CD8-positive, alpha-beta memory T cell (primary cell): ENCODE data around the gene SNAP25. TPM values are rescaled to one million over a fixed set of nuclear protein-coding genes. Genes with fewer than 3 reads are reported as not detected.
A peak's percentile ranks its signal among the peaks of the same experiment; 100 is the strongest.

Experiments
- CTCF ChIA-PET: fragments of 350-600 bp; sonication (Branson Sonifier 250); formaldehyde crosslinking; loops from one replicate; lab custom pipeline; 2021; ENCODE audit warnings: antibody characterized with exemption; lab: Charles Lee
- POLR2A ChIA-PET: fragments of 350-600 bp; sonication (Branson Sonifier 250); formaldehyde crosslinking; loops from one replicate; lab custom pipeline; 2021; ENCODE audit warnings: antibody characterized with exemption; lab: Charles Lee
- DNase-seq, 5 donors: peaks; one replicate each; pipeline versions ENCODE4 v3.0.0 to v3.0.0-alpha.2; 2020 to 2022; ENCODE audit warnings: mixed read lengths in 1 of 5
- H3K27ac ChIP-seq: one replicate; pipeline ENCODE4 v1.7.0; 2013; ENCODE audit warnings: low read depth, mild to moderate bottlenecking, low read length, moderate library complexity
- H3K27me3 ChIP-seq: 2 replicates; pipeline ENCODE4 v1.7.0; 2013; ENCODE audit warnings: low read length, mild to moderate bottlenecking; ENCODE audit not compliant: insufficient read depth, poor library complexity, severe bottlenecking
- H3K36me3 ChIP-seq: 2 replicates; pipeline ENCODE4 v1.7.0; 2013; ENCODE audit warnings: mild to moderate bottlenecking, low read length, moderate library complexity; ENCODE audit not compliant: insufficient read depth
- H3K4me1 ChIP-seq: 2 replicates; pipeline ENCODE4 v1.7.0; 2013; ENCODE audit warnings: mild to moderate bottlenecking, low read length, moderate library complexity; ENCODE audit not compliant: insufficient read depth
- H3K4me3 ChIP-seq: 2 replicates; pipeline ENCODE4 v1.7.0; 2013; ENCODE audit warnings: mild to moderate bottlenecking, low read length
- H3K9me3 ChIP-seq: 2 replicates; pipeline ENCODE4 v1.7.0; 2013; ENCODE audit warnings: mild to moderate bottlenecking, low read length
- H3K27ac Mint-ChIP-seq, 8 donors: one replicate each; pipeline ENCODE4 v1.8.0; 2020 to 2021; ENCODE audit warnings: mixed read lengths in 8 of 8, mild to moderate bottlenecking in 6 of 8, inconsistent platforms in 3 of 8, moderate library complexity in 3 of 8
- H3K27me3 Mint-ChIP-seq, 2 donors: one replicate each; pipeline ENCODE4 v1.8.0; 2020 to 2021; ENCODE audit warnings: mixed read lengths in 2 of 2, mild to moderate bottlenecking in 1 of 2, moderate library complexity in 1 of 2
- H3K36me3 Mint-ChIP-seq, 3 donors: one replicate each; pipeline ENCODE4 v1.8.0; 2020 to 2021; ENCODE audit warnings: mixed read lengths in 3 of 3, inconsistent platforms in 1 of 3, mild to moderate bottlenecking in 1 of 3
- H3K4me1 Mint-ChIP-seq, 3 donors: one replicate each; pipeline ENCODE4 v1.8.0; 2020 to 2021; ENCODE audit warnings: mixed read lengths in 3 of 3, inconsistent platforms in 1 of 3, mild to moderate bottlenecking in 1 of 3
- H3K4me3 Mint-ChIP-seq, 7 donors: one replicate each; pipeline ENCODE4 v1.8.0; 2020 to 2021; ENCODE audit warnings: mixed read lengths in 7 of 7, mild to moderate bottlenecking in 6 of 7, moderate library complexity in 4 of 7, inconsistent platforms in 2 of 7
- H3K9me3 Mint-ChIP-seq, 5 donors: one replicate each; pipeline ENCODE4 v1.8.0; 2020 to 2022; ENCODE audit warnings: mixed read lengths in 5 of 5, mild to moderate bottlenecking in 3 of 5, moderate library complexity in 2 of 5, inconsistent platforms in 1 of 5
- polyA plus RNA-seq: library from polyadenylated mRNA; unstranded; fragments of 300-500 nt; fragmentation: Illumina TruSeq; gene quantifications from one replicate; pipeline ENCODE4 v1.2.3, GENCODE V29; 2021
- total RNA-seq, 2 experiments: library from RNA; stranded (reverse); gene quantifications; one replicate each; pipeline ENCODE4 v1.2.3, GENCODE V29; 2021

SNAP25 gene
- total and polyA plus RNA-seq, 3 experiments from 2014 or later = 0.13 TPM; not detected in 2

- Histone ChIP-seq H3K9me3 (no peaks in the 10 kb centered on the region), H3K36me3 (no peaks in the 10 kb centered on the region), H3K27me3 (no peaks in the 10 kb centered on the region), H3K27ac (no peak overlapping the region), H3K4me3 (no peak overlapping the region), H3K4me1 (no peaks in the 10 kb centered on the region)
- Mint-ChIP-seq H3K4me1 (no peaks in the 10 kb centered on the region), H3K27me3 (peaks cover 13 to 19% of the 10 kb centered on the region in 2 donors), H3K4me3 (no peak overlapping the region), H3K9me3 (no peaks in the 10 kb centered on the region), H3K27ac (no peak overlapping the region), H3K36me3 (no peaks in the 10 kb centered on the region)
- CTCF ChIA-PET = no interaction called here
- no peak for DNase-seq
- POLR2A ChIA-PET = no interaction called here
Measured at GRCh38 chr20:10339609-10340008, 121.0 kb downstream of the SNAP25 start.

DNA sequence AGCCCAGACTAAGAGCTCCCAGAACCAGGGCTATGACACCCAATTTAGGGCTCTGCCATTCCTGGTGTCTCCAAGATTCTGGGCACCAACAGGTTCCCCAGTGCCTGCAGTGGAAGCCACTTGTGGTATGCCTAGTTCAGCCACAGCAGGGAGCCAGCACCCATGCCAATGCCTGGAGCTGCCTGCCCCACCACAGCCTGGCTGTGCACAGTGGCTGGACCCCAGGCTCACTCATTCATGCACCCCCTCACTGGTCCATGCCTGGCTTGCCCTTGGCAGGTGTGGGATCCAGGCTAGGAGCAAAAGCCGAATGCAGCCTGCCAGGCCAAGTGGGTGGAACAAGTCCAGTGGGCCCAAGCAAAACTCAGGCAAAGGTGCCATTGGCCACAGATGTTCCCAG, 123.5 kb downstream of the SNAP25 start:
- H3K36me3 Mint-ChIP-seq = no peaks in the 10 kb centered on the region
- H3K4me3 Mint-ChIP-seq = no peak overlapping the region
- ChIA-PET CTCF (no interaction called here), POLR2A (no interaction called here)
- H3K27ac ChIP-seq = no peak overlapping the region
- no peaks in the 10 kb centered on the region for H3K27me3 ChIP-seq
- H3K27me3 Mint-ChIP-seq = peaks cover 13 to 19% of the 10 kb centered on the region in 2 donors
- H3K4me1 Mint-ChIP-seq = no peaks in the 10 kb centered on the region
- H3K9me3 ChIP-seq = no peaks in the 10 kb centered on the region
- no peak for DNase-seq
- no peaks in the 10 kb centered on the region for H3K9me3 Mint-ChIP-seq
- H3K36me3 ChIP-seq = no peaks in the 10 kb centered on the region
- H3K4me3 ChIP-seq = no peak overlapping the region
- no peaks in the 10 kb centered on the region for H3K4me1 ChIP-seq
- no peak overlapping the region for H3K27ac Mint-ChIP-seq

GRCh38 chr20:10344953-10345352, 126.3 kb downstream of the SNAP25 start:
- no peaks in the 10 kb centered on the region for H3K27me3 ChIP-seq
- CTCF ChIA-PET = no interaction called here
- no peak overlapping the region for H3K27ac Mint-ChIP-seq
- peaks cover 0 to 2% (median under 1%) of the 10 kb centered on the region in 3 donors for H3K4me1 Mint-ChIP-seq
- H3K27ac ChIP-seq = no peak overlapping the region
- DNase-seq = no peak
- H3K4me3 ChIP-seq = no peak overlapping the region
- H3K36me3 Mint-ChIP-seq = no peaks in the 10 kb centered on the region
- no peaks in the 10 kb centered on the region for H3K9me3 ChIP-seq
- no peaks in the 10 kb centered on the region for H3K9me3 Mint-ChIP-seq
- H3K36me3 ChIP-seq = no peaks in the 10 kb centered on the region
- peaks cover 1 to 13% of the 10 kb centered on the region in 2 donors for H3K27me3 Mint-ChIP-seq
- H3K4me1 ChIP-seq = no peaks in the 10 kb centered on the region
- POLR2A ChIA-PET = no interaction called here
- no peak overlapping the region for H3K4me3 Mint-ChIP-seq

DNA sequence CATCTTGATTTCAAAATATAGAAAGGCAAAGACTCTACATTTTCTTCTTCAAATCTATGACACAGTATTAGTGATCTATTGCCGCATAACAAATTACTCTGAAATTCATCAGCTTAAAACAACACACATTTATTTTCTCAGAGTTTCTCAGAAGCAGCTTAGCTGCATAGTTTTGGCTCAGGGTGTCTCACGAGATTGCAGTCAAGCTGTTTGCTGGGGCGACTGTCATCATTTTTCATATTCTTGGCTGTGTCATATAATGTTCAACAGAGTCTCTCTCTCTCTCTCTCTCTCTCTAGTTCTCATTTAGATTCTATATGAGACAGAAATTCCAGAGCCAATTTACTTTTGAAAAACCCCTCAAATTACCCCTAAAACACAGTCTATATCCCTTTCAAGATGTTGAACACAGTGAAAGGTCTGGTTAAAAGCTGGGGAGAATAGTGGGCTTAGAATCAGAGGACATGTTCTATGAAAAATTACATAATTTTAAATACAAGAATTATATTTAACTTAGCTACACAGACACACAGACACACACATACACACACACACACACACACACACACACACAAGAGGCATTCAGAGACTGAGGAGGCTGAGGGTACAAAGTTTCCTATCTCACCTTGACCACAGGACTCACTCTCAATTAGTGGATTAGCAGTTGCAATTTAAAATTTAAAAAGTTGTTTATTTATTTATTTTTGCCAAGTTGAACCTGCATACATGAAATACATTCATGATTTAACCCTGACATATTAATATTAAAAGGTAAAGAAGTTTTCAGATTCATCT, 128.7 kb downstream of the SNAP25 start:
- Histone ChIP-seq H3K27me3 (no peaks in the 10 kb centered on the region), H3K9me3 (no peaks in the 10 kb centered on the region), H3K36me3 (no peaks in the 10 kb centered on the region), H3K4me1 (peaks cover 12% of the 10 kb centered on the region), H3K4me3 (no peak overlapping the region), H3K27ac (no peak overlapping the region)
- Mint-ChIP-seq H3K4me3 (no peak overlapping the region), H3K27ac (no peak overlapping the region), H3K9me3 (no peaks in the 10 kb centered on the region), H3K4me1 (peaks cover 16 to 24% (median 24%) of the 10 kb centered on the region in 3 donors), H3K27me3 (peaks cover 0 to 8% of the 10 kb centered on the region in 2 donors), H3K36me3 (no peaks in the 10 kb centered on the region)
- ChIA-PET CTCF (no interaction called here), POLR2A (no interaction called here)
- DNase-seq = no peak

GRCh38 chr20:10349118-10349517, 130.5 kb downstream of the SNAP25 start:
- H3K9me3 ChIP-seq = no peaks in the 10 kb centered on the region
- no peaks in the 10 kb centered on the region for H3K9me3 Mint-ChIP-seq
- no peak overlapping the region for H3K27ac ChIP-seq
- peaks cover 0 to 3% of the 10 kb centered on the region in 2 donors for H3K27me3 Mint-ChIP-seq
- no peaks in the 10 kb centered on the region for H3K36me3 Mint-ChIP-seq
- ChIA-PET POLR2A (no interaction called here), CTCF (no interaction called here)
- no peaks in the 10 kb centered on the region for H3K27me3 ChIP-seq
- DNase-seq = no peak
- H3K36me3 ChIP-seq = no peaks in the 10 kb centered on the region
- H3K27ac Mint-ChIP-seq = no peak overlapping the region
- H3K4me1 Mint-ChIP-seq = peaks cover 25 to 35% (median 34%) of the 10 kb centered on the region in 3 donors
- no peak overlapping the region for H3K4me3 ChIP-seq
- peaks cover 12% of the 10 kb centered on the region for H3K4me1 ChIP-seq
- H3K4me3 Mint-ChIP-seq = no peak overlapping the region

DNA sequence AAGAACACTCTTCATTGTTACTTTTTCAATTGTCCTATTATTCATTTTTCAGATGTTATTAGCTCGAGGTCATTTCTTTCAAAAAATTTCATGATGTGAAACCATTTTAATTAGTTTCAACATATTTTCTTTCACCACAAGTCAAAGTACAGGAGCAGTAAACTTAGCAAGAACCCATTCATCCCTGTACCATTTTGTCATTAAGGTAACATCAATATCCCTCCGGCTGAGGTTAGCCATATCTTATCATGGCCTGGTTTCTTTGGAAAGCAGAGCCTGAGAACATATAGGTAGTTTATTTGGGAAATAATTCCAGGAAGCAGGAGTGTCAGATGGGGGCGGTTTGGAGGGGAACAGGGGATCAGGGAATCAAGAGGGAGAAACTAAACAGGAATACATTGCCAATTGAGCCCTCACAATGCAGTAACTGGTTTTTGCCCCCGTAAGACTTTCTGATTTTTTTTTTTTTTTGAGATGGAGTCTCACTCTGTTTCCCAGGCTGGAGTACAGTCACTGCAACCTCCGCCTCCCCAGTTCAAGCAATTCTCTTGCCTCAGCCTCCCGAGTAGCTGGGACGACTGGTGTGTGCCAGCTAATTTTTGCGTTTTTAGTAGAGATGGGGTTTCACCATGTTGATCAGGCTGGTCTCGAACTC, 131.7 kb downstream of the SNAP25 start:
- Mint-ChIP-seq H3K36me3 (no peaks in the 10 kb centered on the region), H3K27me3 (peaks cover 0 to 1% of the 10 kb centered on the region in 2 donors)
- CTCF ChIA-PET = interaction anchor here (1.6 kb wide), 1 partner anchor 77 kb away, joined by 4 read pairs; no protein-coding TSS in a partner anchor

GRCh38 chr20:10352934-10353824, 134.5 kb downstream of the SNAP25 start:
- Mint-ChIP-seq H3K4me1 (peaks cover 25 to 35% (median 34%) of the 10 kb centered on the region in 3 donors), H3K36me3 (peaks cover 0 to 2% (median 0%) of the 10 kb centered on the region in 3 donors), H3K4me3 (no peak overlapping the region), H3K27me3 (no peaks in the 10 kb centered on the region), H3K9me3 (no peaks in the 10 kb centered on the region), H3K27ac (peak overlapping the region in 7 of 8 donors; percentile 24 to 96 (median 62))
- Histone ChIP-seq H3K36me3 (no peaks in the 10 kb centered on the region), H3K4me1 (peaks cover 12% of the 10 kb centered on the region), H3K27ac (no peak overlapping the region), H3K4me3 (no peak overlapping the region), H3K9me3 (no peaks in the 10 kb centered on the region), H3K27me3 (no peaks in the 10 kb centered on the region)
- ChIA-PET CTCF (no interaction called here), POLR2A (no interaction called here)
- no peak for DNase-seq

More for the DNA sequence above, 131.7 kb downstream of the SNAP25 start:
- H3K9me3 Mint-ChIP-seq = no peaks in the 10 kb centered on the region
- Histone ChIP-seq H3K27me3 (no peaks in the 10 kb centered on the region), H3K27ac (peak overlapping the region; percentile 22), H3K4me3 (no peak overlapping the region), H3K36me3 (no peaks in the 10 kb centered on the region), H3K9me3 (no peaks in the 10 kb centered on the region), H3K4me1 (peaks cover 12% of the 10 kb centered on the region)
- H3K4me3 Mint-ChIP-seq = peak overlapping the region; percentile 9 to 84 (median 72)
- no peak for DNase-seq
- peaks cover 25 to 35% (median 34%) of the 10 kb centered on the region in 3 donors for H3K4me1 Mint-ChIP-seq
- POLR2A ChIA-PET = interaction anchor here (1.2 kb wide), 1 partner anchor 84 kb away, joined by 4 read pairs; the partner anchor contains the start of genes MKKS and SLX4IP
- peak overlapping the region; percentile 24 to 97 (median 93) for H3K27ac Mint-ChIP-seq
